A549 treated with AZD9567 at 1 μM for 4 hours (cell line): ENCODE measurements around the gene HNRNPH2. TPM values are rescaled to one million over a fixed set of nuclear protein-coding genes. Genes with fewer than 3 reads are reported as not detected.

Experiments used
- total RNA-seq: library from RNA; stranded (reverse); fragments of 200-300 nt; extraction: Qiagen RNA extraction; gene quantifications from 5 replicates; pipeline ENCODE4 v1.2.3, GENCODE V29; 2022; ENCODE audit not compliant: insufficient read depth

Gene HNRNPH2
- total RNA-seq: 46.3 to 68.1 TPM (median 54.0 TPM) in 5 replicates

DNA sequence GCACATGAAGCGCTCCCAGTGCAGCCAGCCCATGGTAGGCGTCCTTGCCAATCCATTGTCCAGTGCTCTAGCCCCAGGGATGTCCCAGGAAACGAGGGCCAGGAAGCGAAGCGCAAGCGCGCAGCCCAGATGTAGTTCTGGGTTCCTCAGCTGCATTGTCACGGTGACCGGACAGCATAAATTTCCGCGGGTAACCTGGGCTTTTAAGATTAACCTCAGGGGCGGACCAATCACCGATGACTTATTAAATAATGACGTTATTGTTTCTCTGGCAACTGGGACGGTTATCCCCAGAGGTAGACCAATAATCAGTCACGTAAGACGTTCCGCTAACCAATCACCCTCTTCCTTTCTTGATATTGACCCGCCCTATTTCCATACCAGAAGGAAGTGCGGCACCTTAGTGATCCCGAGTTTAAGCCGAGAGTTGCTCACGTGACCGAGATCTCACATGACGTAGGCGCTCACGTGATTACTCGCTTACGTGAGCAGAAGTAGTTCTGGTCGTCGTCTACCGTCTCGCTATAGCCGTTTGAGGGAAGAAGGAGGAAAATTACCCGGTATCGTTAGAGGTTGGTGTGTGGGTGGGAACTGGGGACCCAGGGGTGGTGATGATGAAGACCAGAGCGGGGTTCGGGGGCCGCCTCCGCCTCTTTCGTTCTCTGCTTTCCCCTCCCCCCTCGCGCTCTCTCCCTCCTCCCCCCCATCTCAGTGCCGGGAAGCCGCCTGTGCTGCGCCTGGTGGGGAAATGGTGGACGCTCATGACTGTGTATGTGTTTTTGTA is at the start of gene HNRNPH2, which contains the start of gene GLA:
Gene HNRNPH2, plus strand, starts transcription at position 475 of the 784 bp plus-strand sequence. CDS start 3,767 bp downstream, outside the sequence.
Gene GLA, minus strand, starts transcription at position 178 of the 784 bp plus-strand sequence. Its CDS starts 22 bp downstream, at position 156.

GRCh38 chrX:101385795-101386541 is 22.1 kb upstream of the HNRNPH2 start, which contains the start of gene BTK:
BTK (minus strand) TSS chrX:101386191; CDS start chrX:101375284, 10,907 bp downstream.

DNA sequence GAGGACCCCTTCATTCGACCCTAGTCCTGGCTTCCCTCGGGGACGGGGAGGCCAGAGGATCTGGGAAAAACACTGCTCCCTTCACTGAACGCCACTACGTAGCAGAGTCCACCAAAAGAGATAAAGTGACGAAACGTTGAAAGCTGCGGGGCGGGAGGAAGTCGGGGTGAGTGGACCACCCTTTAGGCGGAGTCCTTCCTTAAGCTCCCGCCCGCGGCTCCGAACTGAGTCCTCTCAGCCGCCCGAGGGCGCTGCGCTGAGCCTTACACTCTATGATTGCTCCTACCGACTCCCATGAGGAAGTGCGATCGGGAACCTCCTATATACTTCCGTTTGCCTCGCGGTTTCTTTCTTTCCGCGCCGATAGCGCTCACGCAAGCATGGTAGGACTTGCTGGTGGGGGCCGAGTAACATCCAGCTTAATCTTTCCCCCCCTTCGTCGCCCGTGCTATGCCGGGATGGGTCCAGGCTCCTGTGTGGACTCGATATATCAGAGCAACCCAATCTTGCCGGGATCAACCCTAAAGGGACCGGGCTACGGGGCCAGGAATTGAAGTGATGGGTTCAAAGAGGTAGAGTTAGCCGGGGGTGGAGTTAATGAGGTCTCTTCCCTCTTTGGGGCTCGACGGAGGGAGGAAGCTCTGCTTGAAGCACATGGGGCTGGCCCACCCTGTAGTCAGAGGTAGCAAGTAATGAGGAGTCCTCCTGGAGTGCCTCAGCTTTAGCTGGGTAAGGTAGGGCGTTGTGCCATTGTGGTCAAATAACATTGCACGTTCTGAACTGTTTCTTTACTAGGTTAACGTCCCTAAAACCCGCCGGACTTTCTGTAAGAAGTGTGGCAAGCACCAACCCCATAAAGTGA is 17.1 kb upstream of the HNRNPH2 start, which contains the start of gene RPL36A:
Gene RPL36A, plus strand, starts transcription at position 348 of the 862 bp plus-strand sequence. Its CDS starts 33 bp downstream, at position 381.

Other genes starting within 250 kb of the HNRNPH2 start
- gene DRP2, start 188.4 kb upstream of the HNRNPH2 start, total RNA-seq: 0.22 to 0.30 TPM (median 0.27 TPM) in 4 of 5 replicates, not detected in the other
- gene TAF7L, start 116.9 kb upstream of the HNRNPH2 start, total RNA-seq: 0.09 to 0.27 TPM (median 0.13 TPM) in 4 of 5 replicates, not detected in the other
- 30.9 to 32.5 TPM (median 31.9 TPM) in 5 replicates for gene TIMM8A, start 59.5 kb upstream of the HNRNPH2 start, total RNA-seq
- gene BTK, start 22.0 kb upstream of the HNRNPH2 start, total RNA-seq: 0.11 to 0.20 TPM (median 0.16 TPM) in 4 of 5 replicates, not detected in the other
- 2,452 to 3,010 TPM (median 2,524 TPM) in 5 replicates for gene RPL36A, start 17.2 kb upstream of the HNRNPH2 start, total RNA-seq
- gene GLA, start 297 bp upstream of the HNRNPH2 start, total RNA-seq: 166 to 190 TPM (median 173 TPM) in 5 replicates
- gene ARMCX4, start 77.2 kb downstream of the HNRNPH2 start, total RNA-seq: 0.39 to 1.1 TPM (median 0.58 TPM) in 4 of 5 replicates, not detected in the other
- 0.28 to 0.44 TPM (median 0.29 TPM) in 4 of 5 replicates, not detected in the other for gene ARMCX1, start 142.3 kb downstream of the HNRNPH2 start, total RNA-seq
- 45.7 to 53.2 TPM (median 47.9 TPM) in 5 replicates for gene ARMCX6, start 209.8 kb downstream of the HNRNPH2 start, total RNA-seq
- gene ARMCX3, start 214.9 kb downstream of the HNRNPH2 start, total RNA-seq: 17.8 to 21.9 TPM (median 19.9 TPM) in 5 replicates